Femur (tissue), 1 donor: ENCODE measurements around the gene COX6A2.

Experiments used
- DNase-seq: peaks from one replicate; pipeline ENCODE4 v3.0.0-alpha.2; 2017

The COX6A2 gene

GRCh38 chr16:31407406-31407805, 20.8 kb downstream of the COX6A2 start:
- no peak for DNase-seq

- DNase-seq: no peak
Measured at GRCh38 chr16:31404353-31405064, 23.7 kb downstream of the COX6A2 start.

GRCh38 chr16:31403590-31404352, 24.4 kb downstream of the COX6A2 start:
- no peak for DNase-seq

- DNase-seq: no peak
Measured at GRCh38 chr16:31402687-31403086, 25.5 kb downstream of the COX6A2 start.

DNA sequence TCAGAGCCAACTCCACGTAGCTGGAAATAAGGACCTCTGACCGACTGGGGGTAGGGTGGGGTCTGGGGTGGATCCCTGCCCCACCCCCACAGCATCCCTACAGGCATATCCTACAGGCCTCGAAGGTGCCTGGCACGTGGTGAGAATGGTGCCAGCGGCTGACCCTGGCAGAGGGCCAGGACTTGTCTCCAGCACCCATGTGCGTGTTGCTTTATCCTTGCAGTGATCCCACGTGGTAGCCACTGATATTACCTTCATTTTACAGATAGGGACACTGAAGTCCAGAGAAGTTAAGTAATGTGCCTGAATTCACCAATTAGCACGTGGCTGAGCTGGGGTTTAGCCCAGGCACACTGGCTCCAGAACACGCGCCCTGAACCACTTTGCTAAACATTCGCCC, 26.7 kb downstream of the COX6A2 start:
- no peak for DNase-seq

DNA sequence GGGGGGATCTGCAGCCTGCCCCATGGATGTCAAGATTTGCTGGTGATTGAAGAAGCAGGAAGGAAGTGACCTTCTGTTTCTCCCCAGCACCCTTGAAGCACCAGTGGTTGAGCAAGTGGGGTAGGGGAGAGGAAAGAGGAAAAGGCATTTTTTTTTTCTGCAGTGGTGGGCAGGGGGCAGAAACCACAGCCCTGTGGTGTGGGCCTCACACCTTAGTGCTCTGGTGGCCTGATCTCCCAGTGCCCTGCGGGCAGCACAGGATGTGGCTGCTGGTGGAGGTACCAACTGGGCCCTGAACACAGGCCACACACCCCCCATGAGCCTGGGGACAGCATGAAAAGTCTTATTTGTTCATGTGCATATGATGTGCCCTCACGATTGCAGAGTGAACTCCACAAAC, 28.0 kb downstream of the COX6A2 start:
- no peak for DNase-seq

- DNase-seq: no peak
Measured at GRCh38 chr16:31397701-31398100, 30.5 kb downstream of the COX6A2 start.

- no peak for DNase-seq
Measured at GRCh38 chr16:31397096-31397660, 31.0 kb downstream of the COX6A2 start.

GRCh38 chr16:31395647-31396046, 32.5 kb downstream of the COX6A2 start:
- no peak for DNase-seq

DNA sequence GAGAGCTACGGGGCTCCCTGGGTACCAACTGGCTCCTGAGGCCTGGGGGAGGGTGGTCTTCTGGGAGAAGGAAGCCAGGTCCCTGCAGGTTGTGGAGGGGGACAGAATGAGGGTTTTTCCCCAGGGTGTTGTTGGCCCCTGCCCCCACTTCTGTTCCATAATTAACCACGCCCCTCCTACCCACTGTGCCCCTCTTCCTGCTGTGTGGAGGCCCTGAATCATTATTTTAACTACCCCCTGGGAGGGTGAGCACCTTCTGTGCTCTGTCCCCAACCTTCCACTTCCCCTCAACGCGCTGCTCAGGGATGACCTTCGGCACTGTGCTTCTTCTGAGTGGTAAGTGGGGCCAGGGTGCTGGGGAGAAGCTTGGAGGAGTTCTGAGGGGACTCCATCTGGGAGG, 35.1 kb downstream of the COX6A2 start, which contains the start of gene ITGAD:
ITGAD (plus strand) TSS at position 280 of the 400 bp plus-strand sequence; CDS start at position 306, 26 bp downstream.
- no peak for DNase-seq

GRCh38 chr16:31390504-31391041, 37.6 kb downstream of the COX6A2 start:
- no peak for DNase-seq

DNA sequence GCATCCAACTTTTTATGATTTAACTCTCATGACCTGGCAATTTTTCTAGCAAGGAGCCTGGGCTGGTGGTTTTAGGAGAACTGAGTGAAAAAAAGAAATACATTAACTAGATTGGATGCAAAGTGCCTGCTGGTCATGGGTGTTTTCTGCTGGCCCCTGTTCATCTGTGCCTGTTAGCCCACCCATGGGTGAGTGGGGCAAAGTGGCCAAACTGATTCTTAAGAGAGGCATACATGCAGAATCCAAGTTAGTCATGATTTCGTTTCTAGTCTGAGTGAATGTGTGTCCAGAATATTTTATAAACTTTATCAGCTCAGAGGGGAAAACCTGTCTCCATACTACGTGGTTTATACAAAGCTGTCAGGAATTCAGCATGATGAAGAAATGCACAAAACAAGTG, 39.6 kb downstream of the COX6A2 start:
- DNase-seq: no peak

GRCh38 chr16:31386157-31386984, 41.8 kb downstream of the COX6A2 start:
- DNase-seq: no peak

- DNase-seq: no peak
Measured at GRCh38 chr16:31385680-31386079, 42.5 kb downstream of the COX6A2 start.

DNA sequence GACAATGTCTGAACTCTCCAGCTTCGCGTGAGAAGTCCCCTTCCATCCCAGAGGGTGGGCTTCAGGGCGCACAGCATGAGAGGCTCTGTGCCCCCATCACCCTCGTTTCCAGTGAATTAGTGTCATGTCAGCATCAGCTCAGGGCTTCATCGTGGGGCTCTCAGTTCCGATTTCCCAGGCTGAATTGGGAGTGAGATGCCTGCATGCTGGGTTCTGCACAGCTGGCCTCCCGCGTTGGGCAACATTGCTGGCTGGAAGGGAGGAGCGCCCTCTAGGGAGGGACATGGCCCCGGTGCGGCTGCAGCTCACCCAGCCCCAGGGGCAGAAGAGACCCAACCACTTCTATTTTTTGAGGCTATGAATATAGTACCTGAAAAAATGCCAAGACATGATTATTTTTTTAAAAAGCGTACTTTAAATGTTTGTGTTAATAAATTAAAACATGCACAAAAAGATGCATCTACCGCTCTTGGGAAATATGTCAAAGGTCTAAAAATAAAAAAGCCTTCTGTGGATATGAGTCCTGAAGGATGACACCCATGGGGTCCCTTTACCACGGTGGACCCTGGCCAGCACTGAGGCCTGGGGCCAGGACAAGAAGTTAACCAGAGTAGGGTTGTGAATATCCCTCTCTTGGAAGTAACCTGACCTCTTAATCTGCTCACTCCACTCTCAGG, 45.5 kb downstream of the COX6A2 start:
- peak; percentile 59 for DNase-seq

- DNase-seq: no peak
Measured at GRCh38 chr16:31380201-31380600, 48.0 kb downstream of the COX6A2 start.
